ENCODE measurements around the gene RPA3. TPM values are rescaled to one million over a fixed set of nuclear protein-coding genes. Genes with fewer than 3 reads are reported as not detected.

Gene RPA3
- polyA plus RNA-seq, 1 donor (not counting 4 experiments of a cell fraction or from before 2014, with no cell fraction given) = 51.1 TPM

DNA sequence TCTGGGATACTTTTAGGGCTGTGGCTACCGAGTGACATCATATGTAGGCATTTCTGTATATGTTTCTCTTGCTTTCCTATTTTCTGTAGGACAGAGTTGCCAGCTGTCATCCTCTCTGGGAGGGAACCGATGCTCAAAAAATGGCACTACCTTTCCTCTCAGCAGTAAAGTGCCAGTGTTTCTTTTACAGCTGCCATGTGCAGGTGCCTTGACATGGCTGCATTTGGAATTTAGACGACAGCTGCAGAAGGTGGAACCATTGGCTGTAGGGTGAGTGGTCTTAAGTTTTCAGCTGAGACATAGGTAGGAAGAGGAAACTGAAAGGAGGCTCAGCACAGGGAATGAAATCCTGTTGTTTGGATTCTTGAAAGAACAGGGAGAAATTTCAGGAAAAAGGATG is 20.2 kb upstream of the RPA3 start:
- no peak overlapping the region for H2AFZ ChIP-seq (ENCODE audit: control insufficient read depth, low read length)
- no peaks in the 10 kb centered on the region for H3K4me1 ChIP-seq (ENCODE audit: control insufficient read depth, extremely low read depth, insufficient read depth, low read length)
- H3K9me3 ChIP-seq (ENCODE audit: control insufficient read depth, low read depth, low read length) = no peaks in the 10 kb centered on the region
- DNase-seq (ENCODE audit: low read depth, low spot score) (no peak), FAIRE-seq (no peak)
- H4K20me1 ChIP-seq (ENCODE audit: control insufficient read depth, extremely low read depth, insufficient read depth, low read length) = no peaks in the 10 kb centered on the region
- H3K27ac ChIP-seq (ENCODE audit: control insufficient read depth, insufficient read depth, low read length) = no peak overlapping the region
- H3K4me3 ChIP-seq (ENCODE audit: control insufficient read depth in 2 of 3, extremely low read depth in 1 of 3, insufficient read depth in 2 of 3, low read depth in 1 of 3, low read length in 3 of 3) = no peak overlapping the region
- H3K79me2 ChIP-seq (ENCODE audit: control insufficient read depth, insufficient read depth, low read length) = no peaks in the 10 kb centered on the region
- no peak overlapping the region for H3K4me2 ChIP-seq (ENCODE audit: control insufficient read depth, extremely low read depth, insufficient read depth, low read depth, low read length)
- no peaks in the 10 kb centered on the region for H3K27me3 ChIP-seq (ENCODE audit: control insufficient read depth, extremely low read depth, insufficient read depth, low read length)
- H3K9ac ChIP-seq (ENCODE audit: control insufficient read depth, extremely low read depth, insufficient read depth, low read length) = no peak overlapping the region
- H3K9me1 ChIP-seq (ENCODE audit: control insufficient read depth, extremely low read depth, insufficient read depth, low read length) = no peaks in the 10 kb centered on the region
- dilution Hi-C loops (cut with MboI; ENCODE audit: extremely low pct_ligation_motif_present, low sequenced_read_pairs) = no loop called here
- TF ChIP-seq EZH2 (IDR thresholded peaks at IDR 0.05; ENCODE audit: low read length) = no peak
- TF ChIP-seq, protein P1, sequence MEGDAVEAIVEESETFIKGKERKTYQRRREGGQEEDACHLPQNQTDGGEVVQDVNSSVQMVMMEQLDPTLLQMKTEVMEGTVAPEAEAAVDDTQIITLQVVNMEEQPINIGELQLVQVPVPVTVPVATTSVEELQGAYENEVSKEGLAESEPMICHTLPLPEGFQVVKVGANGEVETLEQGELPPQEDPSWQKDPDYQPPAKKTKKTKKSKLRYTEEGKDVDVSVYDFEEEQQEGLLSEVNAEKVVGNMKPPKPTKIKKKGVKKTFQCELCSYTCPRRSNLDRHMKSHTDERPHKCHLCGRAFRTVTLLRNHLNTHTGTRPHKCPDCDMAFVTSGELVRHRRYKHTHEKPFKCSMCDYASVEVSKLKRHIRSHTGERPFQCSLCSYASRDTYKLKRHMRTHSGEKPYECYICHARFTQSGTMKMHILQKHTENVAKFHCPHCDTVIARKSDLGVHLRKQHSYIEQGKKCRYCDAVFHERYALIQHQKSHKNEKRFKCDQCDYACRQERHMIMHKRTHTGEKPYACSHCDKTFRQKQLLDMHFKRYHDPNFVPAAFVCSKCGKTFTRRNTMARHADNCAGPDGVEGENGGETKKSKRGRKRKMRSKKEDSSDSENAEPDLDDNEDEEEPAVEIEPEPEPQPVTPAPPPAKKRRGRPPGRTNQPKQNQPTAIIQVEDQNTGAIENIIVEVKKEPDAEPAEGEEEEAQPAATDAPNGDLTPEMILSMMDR (optimal IDR thresholded peaks at IDR 0.05 in 1 of 3, IDR thresholded peaks at IDR 0.05 in 1 of 3, conservative IDR thresholded peaks at IDR 0.05 in 1 of 3; ENCODE audit: extremely low read depth in 1 of 3, insufficient read depth in 2 of 3, low read length in 3 of 3) = no peak
- H3K36me3 ChIP-seq (ENCODE audit: control insufficient read depth in 2 of 2, extremely low read depth in 1 of 2, insufficient read depth in 2 of 2, low read length in 2 of 2) = no peaks in the 10 kb centered on the region

DNA sequence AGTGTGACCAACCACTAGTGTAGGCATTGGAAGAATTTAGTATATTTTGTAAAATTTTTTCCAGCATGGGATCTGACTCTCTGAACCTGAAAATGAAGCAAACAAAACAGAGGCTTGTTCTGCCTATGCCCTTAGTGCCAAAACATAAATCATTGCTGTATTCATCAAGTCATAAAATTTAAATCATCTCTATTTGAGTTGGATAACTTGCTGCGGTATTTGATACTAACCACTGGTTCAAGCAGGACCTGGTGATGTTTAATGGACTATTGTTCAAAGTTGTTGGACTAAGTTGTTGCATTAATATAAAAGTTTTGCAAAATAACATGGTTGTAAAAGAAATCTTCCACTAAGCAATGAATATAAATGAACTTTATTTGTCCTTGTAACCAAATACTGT is 19.8 kb upstream of the RPA3 start:
- Histone ChIP-seq H3K27ac (ENCODE audit: control insufficient read depth, insufficient read depth, low read length) (no peak overlapping the region), H3K4me2 (ENCODE audit: control insufficient read depth, extremely low read depth, insufficient read depth, low read depth, low read length) (no peak overlapping the region)
- TF ChIP-seq EZH2 (IDR thresholded peaks at IDR 0.05; ENCODE audit: low read length) = no peak
- TF ChIP-seq, protein P1 (optimal IDR thresholded peaks at IDR 0.05 in 1 of 3, IDR thresholded peaks at IDR 0.05 in 1 of 3, conservative IDR thresholded peaks at IDR 0.05 in 1 of 3; ENCODE audit: extremely low read depth in 1 of 3, insufficient read depth in 2 of 3, low read length in 3 of 3) = no peak

More for the DNA sequence above, 19.8 kb upstream of the RPA3 start:
- no peaks in the 10 kb centered on the region for H3K4me1 ChIP-seq (ENCODE audit: control insufficient read depth, extremely low read depth, insufficient read depth, low read length)
- no peak overlapping the region for H2AFZ ChIP-seq (ENCODE audit: control insufficient read depth, low read length)
- H3K9ac ChIP-seq (ENCODE audit: control insufficient read depth, extremely low read depth, insufficient read depth, low read length) = no peak overlapping the region
- no peaks in the 10 kb centered on the region for H3K27me3 ChIP-seq (ENCODE audit: control insufficient read depth, extremely low read depth, insufficient read depth, low read length)
- H3K4me3 ChIP-seq (ENCODE audit: control insufficient read depth in 2 of 3, extremely low read depth in 1 of 3, insufficient read depth in 2 of 3, low read depth in 1 of 3, low read length in 3 of 3) = no peak overlapping the region
- H3K9me3 ChIP-seq (ENCODE audit: control insufficient read depth, low read depth, low read length) = no peaks in the 10 kb centered on the region
- FAIRE-seq (no peak), DNase-seq (ENCODE audit: low read depth, low spot score) (no peak)
- no peaks in the 10 kb centered on the region for H3K79me2 ChIP-seq (ENCODE audit: control insufficient read depth, insufficient read depth, low read length)
- no peaks in the 10 kb centered on the region for H3K9me1 ChIP-seq (ENCODE audit: control insufficient read depth, extremely low read depth, insufficient read depth, low read length)
- dilution Hi-C loops (cut with MboI; ENCODE audit: extremely low pct_ligation_motif_present, low sequenced_read_pairs) = no loop called here
- no peaks in the 10 kb centered on the region for H4K20me1 ChIP-seq (ENCODE audit: control insufficient read depth, extremely low read depth, insufficient read depth, low read length)
- no peaks in the 10 kb centered on the region for H3K36me3 ChIP-seq (ENCODE audit: control insufficient read depth in 2 of 2, extremely low read depth in 1 of 2, insufficient read depth in 2 of 2, low read length in 2 of 2)
